Glutamatergic neuron (in vitro differentiated cells): Measurements from ENCODE around the gene WWOX. TPM values are rescaled to one million over a fixed set of nuclear protein-coding genes. Genes with fewer than 3 reads are reported as not detected.

Experiments used
- DNase-seq: peaks from one replicate; pipeline ENCODE4 v3.0.0; 2022
- H3K27ac Mint-ChIP-seq: one replicate; pipeline ENCODE4 v1.8.0; 2020; ENCODE audit warnings: mild to moderate bottlenecking, mixed read lengths, inconsistent platforms; ENCODE audit not compliant: unreplicated experiment
- H3K27me3 Mint-ChIP-seq: one replicate; pipeline ENCODE4 v1.8.0; 2020; ENCODE audit warnings: mild to moderate bottlenecking, moderate library complexity, mixed read lengths, inconsistent platforms; ENCODE audit not compliant: unreplicated experiment
- H3K36me3 Mint-ChIP-seq: one replicate; pipeline ENCODE4 v1.8.0; 2020; ENCODE audit warnings: mild to moderate bottlenecking, mixed read lengths, inconsistent platforms; ENCODE audit not compliant: unreplicated experiment
- H3K4me1 Mint-ChIP-seq: one replicate; pipeline ENCODE4 v1.8.0; 2020; ENCODE audit warnings: mild to moderate bottlenecking, low read depth, mixed read lengths, inconsistent platforms; ENCODE audit not compliant: unreplicated experiment
- H3K4me3 Mint-ChIP-seq: one replicate; pipeline ENCODE4 v1.8.0; 2020; ENCODE audit warnings: mild to moderate bottlenecking, mixed read lengths, inconsistent platforms; ENCODE audit not compliant: unreplicated experiment
- H3K9me3 Mint-ChIP-seq: one replicate; pipeline ENCODE4 v1.8.0; 2020; ENCODE audit warnings: mild to moderate bottlenecking, moderate library complexity, mixed read lengths, inconsistent platforms; ENCODE audit not compliant: unreplicated experiment
- CTCF ChIP-seq: fragments of 200-600 bp; sonication (generic); IDR thresholded peaks from one replicate; pipeline ENCODE4 v1.5.0; 2021; ENCODE audit not compliant: partially characterized antibody, unreplicated experiment
- total RNA-seq: library from RNA; stranded (reverse); fragmentation: NEBNext Ultra II Directional; extraction: Animal tissue kit (Norgen Biotek cat#: 25700); gene quantifications from one replicate; pipeline ENCODE4 v1.2.1, GENCODE V29; 2021; ENCODE audit not compliant: unreplicated experiment

The WWOX gene
- total RNA-seq, 1 donor from 2014 or later = 10.3 TPM

- no peak for TF ChIP-seq CTCF
- H3K4me3 Mint-ChIP-seq = no peak overlapping the region
- peaks cover 3% of the 10 kb centered on the region for H3K36me3 Mint-ChIP-seq
- no peaks in the 10 kb centered on the region for H3K4me1 Mint-ChIP-seq
- no peak for DNase-seq
- H3K27me3 Mint-ChIP-seq = peaks cover 2% of the 10 kb centered on the region
- no peaks in the 10 kb centered on the region for H3K9me3 Mint-ChIP-seq
- H3K27ac Mint-ChIP-seq = no peak overlapping the region
Measured at GRCh38 chr16:79172976-79173500, 1073.6 kb downstream of the WWOX start.

- Mint-ChIP-seq H3K9me3 (no peaks in the 10 kb centered on the region), H3K4me1 (no peaks in the 10 kb centered on the region), H3K27me3 (peaks cover 2% of the 10 kb centered on the region), H3K4me3 (no peak overlapping the region), H3K27ac (no peak overlapping the region), H3K36me3 (no peaks in the 10 kb centered on the region)
- no peak for DNase-seq
- TF ChIP-seq CTCF = no peak
Measured at GRCh38 chr16:79173919-79174318, 1074.5 kb downstream of the WWOX start.

- peaks cover 1% of the 10 kb centered on the region for H3K9me3 Mint-ChIP-seq
- no peak overlapping the region for H3K27ac Mint-ChIP-seq
- no peaks in the 10 kb centered on the region for H3K4me1 Mint-ChIP-seq
- peaks cover 2% of the 10 kb centered on the region for H3K27me3 Mint-ChIP-seq
- H3K36me3 Mint-ChIP-seq = peaks cover under 1% of the 10 kb centered on the region
- DNase-seq = no peak
- no peak for TF ChIP-seq CTCF
- no peak overlapping the region for H3K4me3 Mint-ChIP-seq
Measured at GRCh38 chr16:79175286-79176057, 1076.0 kb downstream of the WWOX start.

- H3K4me1 Mint-ChIP-seq = no peaks in the 10 kb centered on the region
- TF ChIP-seq CTCF = no peak
- H3K9me3 Mint-ChIP-seq = peaks cover 1% of the 10 kb centered on the region
- no peak for DNase-seq
- peaks cover 13% of the 10 kb centered on the region for H3K36me3 Mint-ChIP-seq
- no peak overlapping the region for H3K4me3 Mint-ChIP-seq
- H3K27me3 Mint-ChIP-seq = peaks cover 4% of the 10 kb centered on the region
- H3K27ac Mint-ChIP-seq = no peak overlapping the region
Measured at GRCh38 chr16:79177018-79177417, 1077.6 kb downstream of the WWOX start.

GRCh38 chr16:79181419-79181818 is 1082.0 kb downstream of the WWOX start:
- Mint-ChIP-seq H3K27ac (no peak overlapping the region), H3K4me3 (no peak overlapping the region), H3K4me1 (peaks cover 12% of the 10 kb centered on the region), H3K9me3 (peaks cover 1% of the 10 kb centered on the region), H3K36me3 (peaks cover 13% of the 10 kb centered on the region), H3K27me3 (peaks cover 2% of the 10 kb centered on the region)
- no peak for TF ChIP-seq CTCF
- DNase-seq = no peak
